Activated naive CD4-positive, alpha-beta T cell treated with anti-CD3 and anti-CD28 coated beads, Interleukin-2, amount 50 U/mL, for 16 hours (primary cell): ENCODE measurements around the gene HSPBP1.

Experiments
- DNase-seq: peaks from one replicate; pipeline ENCODE4 v3.0.0-alpha.2; 2020

Gene HSPBP1

GRCh38 chr19:55304980-55305379, 25.1 kb upstream of the HSPBP1 start:
- DNase-seq, result no peak

- no peak for DNase-seq
These were observed 24.5 kb upstream of the HSPBP1 start for GRCh38 chr19:55304279-55304978.

DNA sequence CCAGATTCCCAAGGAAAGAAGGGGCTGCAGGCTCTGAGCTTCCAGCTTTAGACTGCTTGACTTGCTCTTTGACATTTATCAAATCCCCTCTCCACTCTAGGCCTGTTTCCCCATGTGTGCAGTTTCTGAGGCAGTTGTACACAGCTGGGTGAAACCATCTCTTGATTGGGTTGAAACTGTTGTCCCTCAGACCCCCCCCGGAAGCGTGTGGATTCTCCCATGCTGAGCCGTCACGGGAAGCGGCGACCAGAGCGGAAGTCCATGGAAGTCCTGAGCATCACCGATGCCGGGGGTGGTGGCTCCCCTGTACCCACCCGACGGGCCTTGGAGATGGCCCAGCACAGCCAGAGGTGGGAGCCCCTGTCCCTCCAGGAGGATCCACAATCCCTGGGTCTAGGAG, 23.6 kb upstream of the HSPBP1 start:
- no peak for DNase-seq

DNA sequence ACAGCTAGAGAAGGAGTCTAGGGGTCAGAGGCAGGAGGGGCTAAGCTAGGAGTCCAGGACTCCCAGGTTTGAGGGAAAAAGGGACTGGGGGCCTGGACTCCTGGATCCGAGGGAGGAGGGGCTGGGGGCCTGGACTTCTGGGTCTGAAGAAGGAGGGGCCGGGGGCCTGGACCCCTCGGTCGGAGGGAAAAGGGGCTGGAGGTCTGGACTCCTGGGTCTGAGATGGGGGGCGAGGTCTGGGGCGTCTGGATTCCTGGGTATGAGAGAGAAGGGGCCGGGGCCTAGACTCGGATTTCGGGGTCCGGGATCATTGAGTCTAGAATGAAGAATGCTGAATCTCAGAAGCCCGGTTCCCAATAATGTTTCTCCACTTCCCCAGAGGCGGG, 22.4 kb upstream of the HSPBP1 start:
- no peak for DNase-seq

DNA sequence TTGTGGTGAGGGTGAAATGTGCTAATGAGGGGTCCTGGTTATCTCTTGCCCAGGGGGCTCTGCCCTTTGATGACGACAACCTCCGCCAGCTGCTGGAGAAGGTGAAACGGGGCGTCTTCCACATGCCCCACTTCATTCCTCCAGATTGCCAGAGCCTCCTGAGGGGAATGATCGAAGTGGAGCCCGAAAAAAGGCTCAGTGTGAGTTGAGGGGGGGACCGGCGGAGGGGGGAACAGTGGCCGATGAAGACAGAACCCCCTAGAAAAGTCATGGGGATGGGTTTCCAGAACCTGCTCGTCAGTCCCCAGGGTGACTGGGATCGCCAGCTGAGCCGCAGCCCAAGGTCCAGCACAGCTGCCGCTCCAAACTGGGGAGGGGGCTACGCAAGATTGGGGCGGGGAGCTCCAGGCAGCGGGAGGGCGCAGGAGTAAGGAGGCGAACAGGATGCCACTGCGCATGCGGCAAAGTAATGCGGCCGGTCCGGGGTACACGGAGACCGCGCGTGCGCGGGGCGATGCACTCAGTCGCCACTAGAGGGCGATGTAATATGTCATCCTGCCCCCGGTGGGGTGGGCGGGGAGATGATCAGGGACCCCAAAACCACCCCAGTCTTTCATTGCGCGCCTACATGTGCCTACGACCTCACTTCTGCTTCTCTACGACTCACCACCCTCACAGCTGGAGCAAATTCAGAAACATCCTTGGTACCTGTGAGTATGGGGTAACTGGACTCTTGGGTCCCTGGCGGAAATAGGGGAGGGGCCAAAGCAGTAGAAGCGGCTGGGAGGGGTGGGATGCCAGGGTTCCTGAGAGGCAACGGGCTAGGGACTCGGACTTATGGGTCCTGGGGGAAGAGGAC, 21.8 kb upstream of the HSPBP1 start:
- peak; percentile 95 for DNase-seq

DNA sequence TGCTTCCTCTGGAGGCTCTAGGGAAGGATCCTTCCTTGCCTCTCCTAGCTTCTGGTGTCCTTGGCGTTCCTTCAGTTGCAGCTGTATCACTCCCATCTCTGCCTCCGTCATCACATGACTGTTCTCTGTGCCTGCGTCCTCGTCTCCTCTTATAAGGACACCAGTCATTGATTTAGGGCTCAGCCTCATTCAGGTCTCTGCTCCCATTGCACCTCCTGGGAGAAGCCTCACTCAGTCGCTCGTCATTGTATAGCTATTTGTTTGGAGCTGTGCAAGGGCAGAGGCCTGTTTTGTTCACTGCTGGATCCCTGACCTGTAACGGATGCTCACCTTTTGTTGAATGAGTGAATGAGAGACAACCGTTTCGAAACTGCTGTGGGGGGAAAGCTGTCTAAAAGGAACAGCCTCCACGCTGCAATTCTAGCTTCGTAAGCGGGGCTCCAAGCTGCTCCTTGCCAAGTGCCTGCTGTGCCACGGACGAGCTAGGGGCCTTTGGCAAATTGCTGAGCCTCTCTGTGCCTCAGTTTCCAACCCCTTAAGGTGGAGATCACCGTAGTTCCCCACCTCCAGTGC, 21.1 kb upstream of the HSPBP1 start:
- no peak for DNase-seq

DNA sequence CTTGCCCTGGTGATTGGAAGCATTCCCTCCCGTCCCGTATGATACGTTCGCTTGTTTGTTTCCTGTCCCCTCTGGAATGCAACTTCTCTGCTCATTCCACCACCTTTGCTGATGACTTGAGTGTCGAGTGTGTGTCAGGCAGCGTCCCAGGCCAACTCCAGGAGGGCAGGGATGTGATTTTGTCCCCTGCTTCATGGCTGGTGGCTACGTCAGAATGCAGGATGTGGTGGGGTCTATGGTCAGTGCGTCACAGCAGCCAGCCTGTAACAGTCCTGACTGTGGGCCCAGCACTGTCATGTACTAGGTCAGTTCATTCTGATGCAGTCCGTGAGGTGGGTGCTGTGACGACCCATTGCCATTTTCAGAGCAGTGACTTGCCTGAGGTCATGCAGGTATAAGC, 20.1 kb upstream of the HSPBP1 start:
- DNase-seq, result no peak

GRCh38 chr19:55297267-55297666, 17.4 kb upstream of the HSPBP1 start:
- no peak for DNase-seq

GRCh38 chr19:55289117-55289796, 9.3 kb upstream of the HSPBP1 start:
- no peak for DNase-seq

- DNase-seq, result no peak
These were observed 7.6 kb upstream of the HSPBP1 start for GRCh38 chr19:55287361-55288079.

DNA sequence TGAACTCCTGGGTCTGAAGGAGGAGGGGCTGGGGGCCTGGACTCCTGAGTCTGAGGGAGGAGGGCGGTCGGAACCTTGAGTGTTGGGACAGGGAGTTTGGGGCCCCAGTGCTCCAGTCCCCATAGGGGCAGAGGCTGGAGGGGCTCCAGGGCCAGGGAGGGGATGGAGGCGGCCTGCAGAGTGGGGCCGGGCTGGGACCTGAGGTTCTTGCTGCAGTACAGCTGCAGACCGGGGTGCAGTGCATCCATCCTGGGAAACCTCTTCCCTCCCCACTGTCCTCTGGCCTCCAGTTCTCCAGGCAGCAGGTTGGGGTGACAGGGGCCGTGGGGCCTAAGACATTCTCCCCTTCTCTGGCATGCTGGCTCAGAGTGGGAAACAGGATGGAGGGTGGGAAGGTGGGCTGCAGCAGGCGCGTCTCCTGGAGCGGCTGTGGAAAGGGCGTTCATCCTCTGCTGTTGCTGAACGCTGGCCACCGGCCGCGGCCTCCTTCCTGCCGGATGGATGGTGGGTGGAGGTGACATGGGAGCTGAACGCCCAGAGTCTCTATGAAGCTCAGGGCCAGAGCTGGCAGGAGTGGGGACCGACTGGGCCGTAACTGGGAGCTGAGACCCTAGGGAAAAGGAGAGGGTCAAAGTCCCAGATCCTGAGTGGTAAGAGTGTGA, 5.5 kb upstream of the HSPBP1 start:
- no peak for DNase-seq

GRCh38 chr19:55284405-55285058, 4.6 kb upstream of the HSPBP1 start:
- DNase-seq, result no peak

DNA sequence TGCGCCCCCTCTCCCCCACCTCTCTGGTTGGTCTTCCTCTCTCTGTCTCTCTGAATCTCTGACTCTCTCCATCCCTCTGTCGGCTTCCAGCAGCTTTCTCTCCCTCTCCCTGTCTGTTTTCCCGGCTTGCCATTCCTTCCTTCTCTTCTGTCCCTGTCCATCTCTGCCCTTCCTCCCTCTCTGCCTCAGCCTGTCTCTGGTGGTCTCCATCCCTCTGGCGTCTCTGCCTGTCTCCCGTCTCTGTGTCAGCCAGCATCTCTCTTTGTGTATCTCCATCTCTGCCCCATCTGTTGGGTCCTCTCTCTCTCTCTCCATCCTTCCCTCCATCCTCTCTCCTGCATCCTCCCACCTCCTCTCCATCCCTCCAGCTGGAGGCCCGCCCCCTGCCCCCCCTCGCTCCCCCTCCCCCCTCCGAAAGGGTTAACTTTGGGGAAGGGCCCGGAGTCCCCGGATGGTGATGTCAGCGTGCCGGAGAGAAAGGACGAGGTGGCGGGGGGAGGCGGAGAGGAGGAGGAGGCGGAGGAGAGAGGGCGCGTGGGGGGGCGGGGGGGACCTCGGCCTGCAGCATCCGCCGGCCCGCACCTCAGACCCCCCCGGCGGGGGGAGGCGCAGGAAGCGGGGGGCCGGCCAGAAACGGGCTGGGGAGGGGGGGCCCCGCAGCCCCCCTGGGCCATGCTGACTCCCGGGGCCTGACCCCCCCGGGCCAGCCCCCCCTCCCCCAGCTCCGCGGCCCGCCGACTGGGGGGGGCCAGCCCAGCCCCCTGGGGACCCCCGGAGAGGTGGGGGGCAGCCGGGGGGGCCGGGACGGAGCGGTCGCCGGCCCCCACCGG, 3.9 kb upstream of the HSPBP1 start, which contains the start of gene BRSK1:
BRSK1 (plus strand) TSS at position 450 of the 830 bp plus-strand sequence. CDS start 446 bp downstream, outside the sequence.
- DNase-seq, result peak; percentile 59

GRCh38 chr19:55279340-55279739, 570 bp downstream of the HSPBP1 start:
- no peak for DNase-seq

- no peak for DNase-seq
These were observed 1.3 kb downstream of the HSPBP1 start for GRCh38 chr19:55278391-55279135.

DNA sequence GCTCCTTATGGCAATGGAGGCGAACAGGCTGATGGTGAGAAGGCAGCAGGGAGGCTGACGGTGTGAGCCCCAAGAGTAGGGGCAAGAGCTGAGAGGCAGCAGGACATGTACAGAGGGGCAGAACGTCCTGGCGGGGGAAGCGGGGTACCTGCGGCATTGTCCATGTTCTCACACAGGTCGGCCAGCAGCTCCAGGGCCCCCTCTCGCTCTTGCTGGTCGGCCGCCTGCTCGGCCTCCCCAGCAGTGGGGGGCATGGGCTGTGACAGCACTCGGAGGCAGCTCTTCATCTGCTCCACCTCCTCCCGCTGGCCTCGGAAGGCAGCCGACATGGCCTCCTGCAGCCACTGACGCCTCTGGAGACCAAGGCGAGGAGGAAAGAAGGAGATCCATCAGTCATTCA, 2.4 kb downstream of the HSPBP1 start:
- no peak for DNase-seq

GRCh38 chr19:55276720-55277430, 3.0 kb downstream of the HSPBP1 start:
- no peak for DNase-seq

DNA sequence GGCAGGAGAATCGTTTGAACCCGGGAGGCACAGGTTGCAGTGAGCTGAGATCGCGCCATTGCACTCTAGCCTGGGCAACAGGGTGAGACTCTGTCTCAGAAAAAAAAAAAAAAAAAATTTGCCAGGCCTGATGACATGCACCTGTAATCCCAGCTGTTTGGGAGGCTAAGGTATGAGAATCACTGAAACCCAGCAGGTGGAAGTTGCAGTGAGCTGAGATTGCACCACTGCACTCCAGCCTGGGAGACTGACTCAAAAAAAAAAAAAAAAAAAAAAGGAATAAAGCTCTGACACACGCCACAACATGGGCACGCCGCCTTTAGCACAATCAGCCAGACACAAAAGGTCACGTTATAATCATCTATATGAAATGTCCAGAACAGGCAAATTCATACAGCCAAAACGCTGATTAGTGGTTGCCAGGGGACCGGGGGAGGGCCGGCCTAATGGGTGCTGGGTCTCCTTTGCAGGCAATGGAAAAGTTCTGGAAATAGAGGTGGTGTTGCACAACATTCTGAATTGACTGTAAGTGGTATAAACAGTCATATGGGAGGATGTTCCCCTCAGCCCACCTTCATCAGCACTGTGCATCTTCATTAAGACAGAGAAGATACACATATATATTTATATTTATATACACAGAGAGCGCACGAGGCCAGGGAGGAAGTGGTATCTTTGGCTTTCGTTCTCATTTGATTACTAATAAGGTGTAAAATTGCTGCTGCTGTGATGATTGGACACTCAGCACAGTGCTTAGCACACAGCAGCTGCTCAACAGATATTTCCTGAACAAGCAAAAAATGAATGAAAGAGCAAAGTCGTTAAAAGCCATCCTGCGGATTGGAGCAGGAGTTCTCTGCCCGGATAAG, 3.8 kb downstream of the HSPBP1 start:
- no peak for DNase-seq
